GM21619 (cell line): Measurements from ENCODE around the gene RAP1GDS1.
A peak's percentile ranks its signal among the peaks of the same experiment; 100 is the strongest.
"Not testable (repeated sequence)": the region's sequence is repeated elsewhere in the genome, so short reads cannot be mapped to it uniquely, and the experiment has no call there.

ENCODE experiments used
- ATAC-seq: cut with Tn5 transposase; IDR thresholded peaks from one replicate; pipeline ENCODE4 v1.9.1; 2021; ENCODE audit not compliant: unreplicated experiment

Gene RAP1GDS1

DNA sequence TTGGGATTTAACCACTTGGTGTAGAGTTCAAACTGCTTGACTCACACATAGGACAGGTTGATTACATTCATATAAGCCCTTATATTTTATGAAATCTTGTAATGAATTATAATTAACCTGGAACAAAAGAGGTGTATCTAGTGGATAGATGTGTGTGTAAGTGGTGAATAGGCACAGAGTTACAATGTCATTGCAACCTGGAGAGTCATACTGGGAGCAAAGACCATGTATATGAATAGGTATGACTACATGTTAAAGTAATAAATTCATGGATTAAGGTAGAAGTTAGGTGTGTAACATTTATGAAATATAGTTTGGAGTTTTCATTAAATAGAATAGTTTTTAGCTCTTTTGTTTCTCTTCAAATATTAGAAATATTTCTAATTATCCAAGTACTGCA is 26.1 kb downstream of the RAP1GDS1 start:
- ATAC-seq = no peak

DNA sequence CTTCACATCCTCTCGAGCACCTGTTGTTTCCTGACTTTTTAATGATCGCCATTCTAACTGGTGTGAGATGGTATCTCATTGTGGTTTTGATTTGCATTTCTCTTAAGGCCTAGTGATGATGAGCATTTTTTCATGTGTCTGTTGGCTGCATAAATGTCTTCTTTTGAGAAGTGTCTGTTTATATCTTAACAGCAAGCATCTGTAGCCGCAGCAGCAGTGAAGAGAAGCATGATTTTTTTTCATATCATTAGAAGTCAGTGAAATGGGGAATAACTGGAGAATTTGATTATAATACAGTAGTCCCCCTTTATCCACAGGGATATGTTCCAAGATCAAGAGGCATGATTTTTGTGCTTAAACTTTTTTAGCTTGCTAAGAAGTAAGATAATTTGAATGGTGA is 27.5 kb downstream of the RAP1GDS1 start:
- not testable (repeated sequence) for ATAC-seq

DNA sequence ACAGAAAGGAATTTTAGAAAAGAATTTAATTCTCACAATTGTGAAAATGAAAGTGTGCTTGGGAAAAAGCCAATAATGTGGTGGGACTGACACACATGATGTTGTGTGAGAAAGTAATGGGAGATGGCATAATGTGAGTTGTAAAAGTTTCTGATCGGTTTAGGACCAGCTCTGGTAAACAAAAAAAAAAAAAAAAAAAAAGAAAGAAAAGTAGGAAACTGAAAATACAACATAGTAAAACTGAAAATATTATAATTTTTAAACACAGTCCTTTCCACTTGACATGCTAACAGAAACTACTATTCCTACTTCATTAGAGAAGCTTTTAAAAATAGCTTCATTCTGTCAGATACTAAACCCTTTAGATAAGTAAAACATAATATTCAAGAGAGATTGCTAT is 28.2 kb downstream of the RAP1GDS1 start:
- ATAC-seq = peak; percentile 62

DNA sequence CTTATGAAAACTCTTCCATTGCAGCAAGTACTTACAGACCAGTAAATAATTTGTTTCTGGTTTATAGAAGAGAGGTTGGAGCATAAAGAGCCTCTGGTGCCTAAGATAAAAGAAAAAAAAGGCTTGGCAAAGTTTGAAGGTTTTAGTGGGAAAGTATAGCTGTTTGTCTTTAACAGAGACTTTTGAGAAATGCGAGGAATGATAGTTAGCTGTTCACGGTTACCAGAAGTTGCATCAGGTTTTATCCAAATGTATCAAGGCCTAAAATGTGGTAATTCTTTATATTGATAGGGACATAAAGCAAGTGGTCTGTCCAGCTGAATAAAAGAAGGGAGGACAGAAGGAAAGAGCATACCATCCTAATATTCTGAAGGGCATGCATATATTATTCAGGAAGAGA is 29.3 kb downstream of the RAP1GDS1 start:
- no peak for ATAC-seq

DNA sequence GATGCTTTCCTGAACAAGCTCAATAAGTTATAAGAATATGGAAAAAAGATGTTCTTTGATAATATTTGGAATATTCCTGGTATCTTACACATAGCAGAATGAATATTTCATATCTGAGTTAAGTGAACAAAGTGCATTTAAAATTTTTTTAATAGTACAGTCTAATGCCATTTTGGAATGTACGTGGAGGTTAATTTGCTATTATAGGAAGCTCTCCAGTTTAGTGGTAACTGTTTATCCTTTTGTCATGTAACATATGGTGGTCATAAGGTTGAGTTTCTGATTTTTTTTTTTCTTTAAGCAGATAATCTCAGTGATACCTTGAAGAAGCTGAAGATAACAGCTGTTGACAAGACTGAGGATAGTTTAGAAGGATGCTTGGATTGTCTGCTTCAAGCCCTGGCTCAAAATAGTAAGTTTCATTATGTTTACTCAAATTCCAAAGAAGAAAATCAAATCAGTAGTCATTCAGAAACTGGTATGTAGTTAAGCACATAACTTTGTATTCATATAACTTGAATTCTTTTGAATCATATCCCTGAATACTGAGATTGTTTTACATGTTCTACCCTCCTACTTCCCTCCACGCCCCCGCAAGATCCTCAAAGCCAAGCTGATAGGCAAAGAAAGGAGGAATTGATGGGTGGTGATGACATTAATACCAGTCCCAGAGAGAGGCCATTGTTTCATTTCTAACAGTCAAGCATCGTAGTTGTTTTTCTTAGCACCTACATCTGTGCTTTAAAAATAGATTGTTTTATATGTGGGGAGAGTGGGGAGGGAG is 32.1 kb downstream of the RAP1GDS1 start:
- ATAC-seq = no peak

DNA sequence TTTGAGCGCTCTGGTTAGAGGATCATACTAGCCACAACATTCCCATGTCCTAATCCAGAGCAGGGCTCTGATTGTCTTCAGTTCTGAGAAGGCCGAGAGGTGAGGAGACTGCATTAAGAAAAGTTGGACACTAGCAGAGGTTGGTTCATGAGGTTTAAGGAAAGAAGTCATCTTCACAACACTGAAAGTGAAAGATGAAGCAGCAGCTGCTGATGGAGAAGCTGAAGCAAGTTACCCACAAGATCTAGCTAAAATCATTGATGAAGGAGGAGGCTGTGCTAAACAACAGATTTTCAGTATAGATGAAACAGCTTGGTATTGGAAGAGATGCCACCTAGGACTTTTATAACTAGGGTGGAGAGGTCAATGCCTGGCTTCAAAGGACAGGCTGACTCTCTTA is 36.8 kb downstream of the RAP1GDS1 start:
- ATAC-seq = no peak

DNA sequence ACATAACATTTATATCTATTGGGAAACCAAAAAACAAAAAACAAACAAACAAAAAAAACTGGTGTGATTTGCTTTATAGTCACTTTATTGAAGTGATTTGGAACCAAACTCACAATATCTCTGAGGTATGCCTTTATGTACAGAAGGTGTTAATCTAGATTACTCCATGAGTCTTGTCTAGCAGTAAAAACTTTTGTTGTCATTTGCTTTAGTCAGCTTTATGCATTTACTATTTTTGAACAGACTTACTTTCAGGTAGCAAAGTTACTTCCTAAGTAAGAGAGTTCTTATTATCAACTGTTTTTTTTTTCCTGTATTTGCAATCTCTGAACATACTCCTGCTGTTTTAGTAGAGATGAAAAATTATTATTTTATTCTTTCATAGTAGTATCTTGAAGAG is 39.5 kb downstream of the RAP1GDS1 start:
- ATAC-seq = no peak

DNA sequence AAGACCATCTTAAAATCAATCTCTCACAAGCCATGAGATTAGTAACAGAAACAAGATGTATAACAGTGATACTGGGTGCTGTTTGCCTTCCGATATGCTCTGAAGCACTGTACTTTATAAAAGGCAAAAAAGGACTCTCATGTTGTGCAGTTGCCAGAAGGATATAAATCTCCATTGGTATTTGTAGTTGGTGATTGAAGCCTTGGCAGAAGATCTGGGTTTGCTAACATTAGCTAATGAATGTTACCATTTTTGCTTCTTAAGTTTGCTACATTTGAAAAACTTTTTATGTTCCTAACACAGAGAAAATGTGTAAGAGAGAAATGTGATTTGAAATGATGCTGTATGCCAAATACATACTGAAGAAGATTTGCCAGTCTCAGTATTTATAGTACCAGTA is 44.4 kb downstream of the RAP1GDS1 start:
- no peak for ATAC-seq

DNA sequence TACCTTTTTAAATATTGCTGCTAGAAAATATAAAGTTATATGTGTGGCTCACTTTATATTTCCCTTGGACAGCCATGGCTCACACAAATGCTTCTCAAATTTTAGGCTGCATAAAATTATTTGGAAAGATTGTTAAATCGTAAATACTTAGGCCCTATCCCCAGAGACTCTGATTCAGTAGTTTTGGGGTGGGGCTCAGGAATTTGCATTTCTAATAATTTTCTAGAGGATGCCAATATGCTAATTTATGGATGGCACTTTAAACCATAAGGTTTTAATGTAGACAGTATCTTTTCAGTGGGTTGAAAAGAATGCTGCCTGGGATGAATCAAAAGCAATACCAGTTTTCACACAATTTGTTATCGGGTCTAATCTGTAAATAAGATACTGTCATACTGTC is 49.7 kb downstream of the RAP1GDS1 start:
- ATAC-seq = no peak

DNA sequence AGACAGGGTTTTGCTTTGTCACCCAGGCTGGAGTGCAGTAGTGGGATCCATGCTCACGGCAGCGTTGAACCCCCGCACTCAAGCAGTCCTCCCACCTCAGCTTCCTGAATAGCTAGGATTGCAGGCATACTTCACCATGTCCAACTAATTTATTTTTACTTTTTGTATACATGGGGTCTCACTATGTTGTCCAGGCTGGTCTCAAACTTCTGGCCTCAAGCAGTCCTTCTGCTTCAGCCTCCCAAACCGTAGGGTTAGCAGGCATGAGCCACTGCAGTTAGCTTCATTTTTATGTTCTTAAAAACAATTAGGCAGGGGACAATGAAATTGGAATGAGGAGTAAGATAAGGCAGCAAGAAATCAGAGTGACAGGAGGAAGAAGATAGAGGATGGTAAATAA is 50.5 kb downstream of the RAP1GDS1 start:
- ATAC-seq = no peak

DNA sequence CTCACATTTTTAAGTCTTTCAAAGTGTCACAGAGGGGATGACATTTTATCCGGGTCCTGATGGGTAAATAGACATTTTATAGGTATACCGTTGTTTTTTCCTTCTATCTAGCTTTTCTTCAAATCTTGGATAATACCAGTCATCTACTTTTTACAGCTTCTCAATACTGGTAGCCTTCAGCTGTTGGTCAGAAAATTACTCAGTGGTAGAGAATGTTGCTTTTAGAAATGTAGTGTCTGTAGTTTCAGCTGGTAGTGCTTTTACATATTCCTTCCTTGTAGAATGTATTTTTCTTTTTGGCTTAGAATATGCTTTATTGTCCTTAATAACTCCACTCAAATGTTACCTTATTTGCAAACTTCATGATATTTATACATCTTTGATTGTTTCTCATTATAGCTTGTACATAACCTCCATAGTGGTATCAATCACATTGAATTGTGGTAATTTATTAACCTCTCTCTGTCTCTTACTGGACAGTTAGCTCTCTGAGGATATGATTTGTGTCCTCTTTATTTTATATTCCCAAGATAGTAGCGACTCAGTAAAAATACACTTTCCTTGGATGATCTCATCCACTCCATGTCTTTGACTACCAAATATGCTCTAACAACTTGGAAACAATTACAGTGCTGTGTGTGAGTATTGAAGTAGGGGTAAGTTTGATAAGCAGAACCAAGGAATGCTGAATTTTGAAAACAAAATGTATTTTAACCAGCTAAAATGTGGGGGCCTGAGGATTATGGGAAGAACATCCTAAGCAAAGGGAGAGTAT is 53.8 kb downstream of the RAP1GDS1 start:
- no peak for ATAC-seq

DNA sequence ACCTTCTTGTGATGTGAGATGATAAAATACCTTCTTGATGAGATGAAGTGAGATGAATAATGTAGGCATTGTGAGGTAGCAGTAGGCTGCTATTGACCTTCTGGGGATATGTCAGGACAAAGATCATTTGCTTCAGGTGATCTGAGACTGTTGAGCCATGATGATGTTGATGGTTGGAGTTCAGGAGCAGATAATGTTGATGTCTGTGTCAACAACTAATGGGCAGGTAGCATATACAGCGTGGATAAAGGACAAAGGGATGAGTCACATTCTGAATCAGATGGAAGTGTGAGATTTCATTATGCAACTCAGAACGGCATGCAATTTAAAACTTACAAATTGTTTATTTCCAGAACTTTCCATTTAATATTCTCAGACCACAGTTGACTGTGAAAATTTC is 57.3 kb downstream of the RAP1GDS1 start:
- ATAC-seq = no peak

DNA sequence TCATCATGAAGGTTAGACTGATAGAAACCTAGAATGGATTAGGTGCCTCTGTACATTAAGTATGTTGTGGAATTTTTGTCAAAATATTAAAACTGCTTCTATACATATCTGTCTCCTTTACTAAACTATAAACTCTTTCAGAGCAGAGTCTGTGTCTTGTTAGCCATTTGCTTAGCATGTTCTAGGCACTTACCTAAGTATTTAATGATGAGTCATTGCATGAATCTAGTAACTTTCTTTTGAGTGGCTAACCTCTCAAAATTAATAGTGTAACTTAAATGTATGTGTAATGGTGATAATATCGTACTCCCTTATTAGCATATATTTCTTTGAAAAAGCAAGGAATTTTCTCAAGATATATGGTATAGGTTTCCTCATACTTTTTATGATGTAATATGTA is 57.8 kb downstream of the RAP1GDS1 start:
- ATAC-seq = no peak

DNA sequence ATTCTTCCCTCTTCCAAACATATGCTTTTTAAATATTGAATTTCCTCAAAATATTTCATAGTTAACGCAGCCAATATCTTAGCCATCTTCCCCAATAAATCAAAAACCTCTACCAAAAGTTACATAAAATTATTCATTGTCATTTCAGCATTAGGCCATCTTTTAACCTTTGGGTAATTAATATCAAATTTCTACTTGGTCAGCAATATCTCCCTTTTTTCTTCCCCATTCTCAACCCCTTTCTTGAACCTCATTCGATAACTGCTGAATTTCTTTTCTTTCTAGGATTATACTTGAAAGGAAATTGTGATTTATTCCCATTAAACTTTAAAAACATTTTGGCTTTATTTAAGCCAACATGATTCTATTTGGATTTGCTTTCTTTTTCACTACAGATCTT is 65.0 kb downstream of the RAP1GDS1 start:
- ATAC-seq = no peak

DNA sequence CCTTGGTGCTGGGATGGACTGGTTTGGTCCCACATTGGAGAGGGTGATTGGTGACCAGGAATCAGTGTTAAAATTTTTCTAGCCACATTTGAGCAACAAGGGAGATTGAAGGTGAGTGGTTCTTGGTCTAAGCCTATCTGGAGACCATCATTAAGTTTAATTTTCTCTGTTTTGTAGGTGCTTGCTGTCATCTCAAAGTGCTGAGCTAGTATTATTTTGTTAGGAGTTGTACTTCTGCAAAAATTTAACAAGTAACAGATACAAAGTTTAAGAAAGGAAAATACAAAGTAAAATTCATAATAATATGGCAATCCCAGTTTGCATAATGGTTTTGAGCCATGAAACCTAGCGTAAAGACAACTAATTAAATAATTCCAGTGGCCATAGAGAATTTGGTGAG is 66.5 kb downstream of the RAP1GDS1 start:
- no peak for ATAC-seq

DNA sequence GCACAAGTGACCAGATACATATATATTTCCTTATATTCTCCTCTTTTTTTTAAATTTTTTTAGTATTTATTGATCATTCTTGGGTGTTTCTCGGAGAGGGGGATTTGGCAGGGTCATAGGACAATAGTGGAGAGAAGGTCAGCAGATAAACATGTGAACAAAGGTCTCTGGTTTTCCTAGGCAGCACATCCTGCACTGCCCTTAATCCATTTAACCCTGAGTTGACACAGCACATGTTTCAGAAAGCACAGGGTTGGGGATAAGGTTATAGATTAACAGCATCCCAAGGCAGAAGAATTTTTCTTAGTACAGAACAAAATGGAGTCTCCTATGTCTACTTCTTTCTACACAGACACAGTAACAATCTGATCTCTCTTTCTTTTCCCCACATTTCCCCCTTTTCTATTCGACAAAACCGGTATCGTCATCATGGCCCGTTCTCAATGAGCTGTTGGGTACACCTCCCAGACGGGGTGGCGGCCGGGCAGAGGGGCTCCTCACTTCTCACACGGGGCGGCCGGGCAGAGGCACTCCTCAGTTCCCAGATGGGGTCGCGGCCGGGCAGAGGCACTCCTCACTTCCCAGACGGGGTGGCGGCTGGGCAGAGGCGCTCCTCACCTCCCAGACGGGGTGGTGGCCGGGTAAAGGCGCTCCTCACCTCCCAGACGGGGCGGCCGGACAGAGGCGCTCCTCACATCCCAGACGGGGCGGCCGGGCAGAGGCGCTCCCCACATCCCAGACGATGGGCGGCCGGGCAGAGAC is 68.9 kb downstream of the RAP1GDS1 start:
- not testable (repeated sequence) for ATAC-seq

DNA sequence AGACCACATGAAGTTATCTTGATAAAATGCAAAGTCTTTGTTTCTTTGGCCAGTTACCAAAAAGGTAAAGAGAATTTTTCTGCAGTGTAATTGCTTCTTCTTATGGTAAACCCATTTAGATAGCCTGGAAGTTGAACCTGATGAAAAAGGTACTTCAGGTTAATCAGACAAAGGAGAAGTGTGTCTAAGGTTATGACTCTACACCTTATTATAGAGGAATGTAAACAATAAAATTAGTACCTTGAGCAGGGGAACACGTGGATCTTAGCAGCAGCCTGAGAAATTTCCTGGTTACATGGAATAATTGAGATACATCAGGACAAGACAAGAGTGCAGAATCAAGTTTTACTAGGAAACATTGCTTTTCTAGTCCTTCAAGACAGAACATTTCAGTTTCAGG is 70.8 kb downstream of the RAP1GDS1 start:
- no peak for ATAC-seq

DNA sequence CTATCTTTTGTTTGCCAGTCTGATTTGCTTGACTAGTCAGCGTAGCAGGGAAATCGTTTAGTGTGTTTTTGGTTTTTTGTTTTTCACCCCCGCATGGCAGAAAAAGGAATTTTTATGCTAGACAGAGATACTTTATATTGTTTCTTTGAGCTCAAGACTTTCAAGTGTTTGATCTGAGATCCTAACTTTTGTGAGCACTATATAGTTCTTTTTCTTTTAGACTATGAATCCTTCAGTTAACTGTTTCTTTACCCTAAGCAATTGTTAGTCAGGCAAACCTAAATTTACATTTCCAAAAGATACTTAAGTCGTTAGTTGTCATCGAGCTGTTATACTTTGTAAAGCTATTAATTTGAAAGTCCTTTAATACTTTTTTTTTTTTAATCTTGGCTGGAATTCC is 73.3 kb downstream of the RAP1GDS1 start:
- no peak for ATAC-seq

DNA sequence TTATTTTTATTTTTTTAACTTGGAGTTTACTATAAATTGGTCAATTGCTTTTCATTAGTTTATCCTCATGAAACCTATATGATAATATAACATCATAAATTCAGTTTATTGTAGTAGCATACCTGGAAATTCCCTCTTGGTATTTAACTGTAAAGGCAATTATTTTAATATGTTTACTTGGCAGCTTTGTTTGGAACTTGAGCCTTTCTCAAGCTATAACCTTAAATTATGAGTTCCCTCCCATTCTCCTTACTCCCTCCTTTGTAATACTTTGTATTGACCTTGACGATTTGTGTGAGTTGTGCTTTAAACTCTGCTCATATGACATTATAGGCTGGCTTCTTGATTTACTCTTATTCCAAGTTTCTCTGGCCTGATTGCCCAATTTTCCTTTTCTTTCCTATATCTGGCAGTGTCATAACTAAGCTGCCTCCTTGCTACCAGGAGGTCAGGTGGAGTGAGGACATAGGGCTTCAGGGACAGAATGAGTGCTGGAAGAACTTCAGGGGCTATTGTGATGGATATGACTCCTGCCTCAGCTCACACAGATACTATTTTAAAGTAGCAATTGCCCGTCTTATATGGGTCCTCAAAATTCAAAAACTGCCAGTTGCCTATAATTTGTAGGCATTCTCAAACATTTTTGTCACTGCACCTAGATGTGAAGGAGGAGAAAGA is 77.7 kb downstream of the RAP1GDS1 start:
- no peak for ATAC-seq

DNA sequence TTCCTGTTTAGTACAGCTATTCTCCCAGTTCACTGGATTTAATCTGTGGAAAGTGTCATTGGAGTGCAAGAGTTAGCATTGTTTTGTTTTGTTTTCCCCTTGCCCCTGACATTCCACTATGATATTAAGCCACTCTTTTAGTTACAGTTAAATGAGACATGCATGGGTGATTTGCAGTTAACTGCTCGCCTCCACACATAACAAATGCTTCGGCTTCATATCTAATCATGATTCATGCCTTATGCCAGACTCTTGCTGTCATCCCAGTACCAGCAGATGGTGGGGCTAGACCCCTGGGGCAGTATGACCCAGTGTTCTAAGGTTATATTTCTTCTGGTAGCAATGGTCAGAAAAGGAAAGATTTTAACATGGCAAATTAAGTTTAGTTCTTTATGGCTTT is 80.1 kb downstream of the RAP1GDS1 start:
- no peak for ATAC-seq

DNA sequence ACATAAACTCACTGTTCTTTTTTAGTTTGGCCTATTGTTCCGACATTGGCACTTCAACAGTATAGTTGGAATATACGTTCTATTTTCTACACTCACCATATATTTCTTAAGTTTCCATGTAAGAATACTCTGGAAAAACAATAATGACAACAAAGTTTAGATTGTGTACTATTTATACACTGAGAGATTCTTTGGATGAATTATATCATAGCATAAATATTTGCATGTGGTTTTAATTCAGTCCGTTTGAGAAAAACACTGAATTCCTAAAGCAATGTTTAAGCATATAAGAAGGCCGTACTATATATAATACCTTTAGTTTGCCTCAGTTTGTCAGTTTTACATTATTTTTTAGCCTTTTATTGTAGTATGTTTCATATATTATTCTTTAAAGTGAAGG is 82.4 kb downstream of the RAP1GDS1 start:
- no peak for ATAC-seq
